Parathyroid adenoma (tissue), 2 donors: ENCODE measurements around the gene LUC7L2.
"Not testable (repeated sequence)": the region's sequence is repeated elsewhere in the genome, so short reads cannot be mapped to it uniquely, and the experiment has no call there.

ENCODE experiments used
- H2AFZ ChIP-seq: fragments of 300-600 bp; sonication (generic); one replicate; pipeline ENCODE4 v1.7.0; 2017; ENCODE audit warnings: antibody characterized with exemption, mild to moderate bottlenecking
- H3K27ac ChIP-seq: fragments of 300-600 bp; sonication (generic); one replicate; pipeline ENCODE4 v1.7.0; 2017
- H3K27me3 ChIP-seq: fragments of 300-600 bp; sonication (generic); one replicate; pipeline ENCODE4 v1.7.0; 2017; ENCODE audit warnings: low read length; ENCODE audit not compliant: control insufficient read depth, insufficient read depth
- H3K36me3 ChIP-seq: fragments of 300-600 bp; sonication (generic); one replicate; pipeline ENCODE4 v1.7.0; 2017; ENCODE audit warnings: low read length; ENCODE audit not compliant: control insufficient read depth, insufficient read depth
- H3K4me1 ChIP-seq: fragments of 300-600 bp; sonication (generic); one replicate; pipeline ENCODE4 v1.7.0; 2017; ENCODE audit warnings: control low read depth
- H3K4me2 ChIP-seq: fragments of 300-600 bp; sonication (generic); one replicate; pipeline ENCODE4 v1.7.0; 2017; ENCODE audit warnings: low read length
- H3K4me3 ChIP-seq: fragments of 300-600 bp; sonication (generic); one replicate; pipeline ENCODE4 v1.7.0; 2017; ENCODE audit warnings: low read depth, low read length
- H3K79me2 ChIP-seq: fragments of 300-600 bp; sonication (generic); one replicate; pipeline ENCODE4 v1.7.0; 2017; ENCODE audit warnings: control low read depth
- H3K9ac ChIP-seq: fragments of 300-600 bp; sonication (generic); one replicate; pipeline ENCODE4 v1.7.0; 2017; ENCODE audit warnings: mild to moderate bottlenecking
- H3K9me3 ChIP-seq: fragments of 300-600 bp; sonication (generic); one replicate; pipeline ENCODE4 v1.7.0; 2017; ENCODE audit warnings: low read length; ENCODE audit not compliant: control insufficient read depth
- CTCF ChIP-seq: fragments of 300-600 bp; sonication (generic); IDR thresholded peaks from one replicate; pipeline ENCODE4 v1.7.0; 2017; ENCODE audit warnings: antibody characterized with exemption, mild to moderate bottlenecking
- donor health status: primary hyperparathyroidism.

Gene LUC7L2

DNA sequence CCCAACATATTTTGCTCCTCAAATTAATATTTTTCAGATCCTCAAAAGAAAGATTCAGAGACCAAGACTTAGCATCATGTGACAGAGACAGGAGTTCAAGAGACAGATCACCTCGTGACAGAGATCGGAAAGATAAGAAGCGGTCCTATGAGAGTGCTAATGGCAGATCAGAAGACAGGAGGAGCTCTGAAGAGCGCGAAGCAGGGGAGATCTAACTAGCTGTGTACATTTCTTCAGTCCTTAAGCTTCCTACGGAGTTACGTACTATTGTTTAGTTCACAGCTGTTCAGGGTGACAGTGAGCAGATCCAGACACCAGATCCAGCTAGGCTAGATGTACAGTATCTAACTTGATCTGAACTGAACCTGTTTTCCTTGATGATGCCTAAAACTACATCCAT lies 62.4 kb downstream of the LUC7L2 start:
- Histone ChIP-seq H2AFZ (no peak overlapping the region), H3K9me3 (no peaks in the 10 kb centered on the region), H3K4me3 (no peak overlapping the region), H3K36me3 (no peaks in the 10 kb centered on the region), H3K27me3 (no peaks in the 10 kb centered on the region), H3K4me1 (no peaks in the 10 kb centered on the region), H3K9ac (no peak overlapping the region), H3K4me2 (no peak overlapping the region), H3K27ac (no peak overlapping the region), H3K79me2 (no peaks in the 10 kb centered on the region)
- no peak for TF ChIP-seq CTCF

- Histone ChIP-seq H3K36me3 (no peaks in the 10 kb centered on the region), H3K27ac (no peak overlapping the region)
- TF ChIP-seq CTCF: no peak
Measured at GRCh38 chr7:139423091-139423490, 63.4 kb downstream of the LUC7L2 start.

DNA sequence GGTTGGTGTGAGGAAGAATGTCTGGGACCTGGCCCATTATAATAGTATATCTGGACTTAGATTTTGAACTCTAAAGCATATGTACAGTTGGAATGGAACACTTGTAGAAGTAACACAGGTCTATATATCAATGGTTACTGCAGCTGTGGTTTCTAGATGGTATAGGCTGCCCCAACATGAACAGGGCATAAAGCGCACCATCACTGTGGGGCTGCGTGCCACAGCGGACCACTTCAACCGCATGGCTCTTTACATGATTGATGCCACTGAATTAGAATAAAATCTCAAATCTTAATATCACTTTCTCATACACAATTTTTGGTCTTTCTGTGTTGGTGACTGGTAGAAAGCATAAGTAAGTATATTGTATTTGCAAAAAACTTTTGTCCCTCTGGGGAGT lies 64.3 kb downstream of the LUC7L2 start:
- Histone ChIP-seq H3K27me3 (no peaks in the 10 kb centered on the region), H2AFZ (no peak overlapping the region), H3K4me3 (no peak overlapping the region), H3K9ac (no peak overlapping the region), H3K4me2 (no peak overlapping the region), H3K9me3 (no peaks in the 10 kb centered on the region), H3K4me1 (no peaks in the 10 kb centered on the region), H3K36me3 (no peaks in the 10 kb centered on the region), H3K27ac (no peak overlapping the region), H3K79me2 (no peaks in the 10 kb centered on the region)
- TF ChIP-seq CTCF: no peak

More at GRCh38 chr7:139423091-139423490, 63.4 kb downstream of the LUC7L2 start:
- H3K4me3 ChIP-seq: no peak overlapping the region
- H3K4me2 ChIP-seq: no peak overlapping the region
- no peaks in the 10 kb centered on the region for H3K4me1 ChIP-seq
- no peaks in the 10 kb centered on the region for H3K79me2 ChIP-seq
- H3K9me3 ChIP-seq: no peaks in the 10 kb centered on the region
- H3K9ac ChIP-seq: no peak overlapping the region
- H2AFZ ChIP-seq: no peak overlapping the region
- no peaks in the 10 kb centered on the region for H3K27me3 ChIP-seq

DNA sequence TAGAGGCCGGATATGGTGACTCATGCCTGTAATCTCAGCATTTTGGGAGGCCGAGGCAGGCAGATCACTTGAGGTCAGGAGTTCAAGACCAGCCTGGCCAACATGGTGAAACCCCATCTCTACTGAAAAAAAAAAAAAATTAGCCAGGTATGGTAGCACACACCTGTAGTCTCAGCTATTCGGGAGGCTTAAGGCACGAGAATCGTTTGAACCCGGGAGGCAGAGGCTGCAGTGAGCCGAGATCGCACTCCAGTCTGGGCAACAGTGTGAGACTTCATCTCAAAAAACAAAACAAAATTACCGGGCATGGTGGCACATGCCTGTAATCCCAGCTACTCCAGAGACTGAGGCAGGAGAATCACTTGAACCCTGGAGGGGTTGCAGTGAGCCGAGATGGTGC lies 66.0 kb downstream of the LUC7L2 start:
- H3K4me2 ChIP-seq, H3K27ac ChIP-seq, H3K27me3 ChIP-seq, H3K9ac ChIP-seq, H3K4me1 ChIP-seq, H3K36me3 ChIP-seq, H3K4me3 ChIP-seq, H3K79me2 ChIP-seq, H3K9me3 ChIP-seq, H2AFZ ChIP-seq: not testable (repeated sequence)

- H3K9me3 ChIP-seq: no peaks in the 10 kb centered on the region
- peaks cover 10% of the 10 kb centered on the region for H3K4me1 ChIP-seq
- no peaks in the 10 kb centered on the region for H3K36me3 ChIP-seq
- no peaks in the 10 kb centered on the region for H3K27me3 ChIP-seq
- no peak overlapping the region for H3K9ac ChIP-seq
- no peak overlapping the region for H3K27ac ChIP-seq
- TF ChIP-seq CTCF: no peak
- no peak overlapping the region for H3K4me3 ChIP-seq
- H2AFZ ChIP-seq: no peak overlapping the region
- no peaks in the 10 kb centered on the region for H3K79me2 ChIP-seq
- H3K4me2 ChIP-seq: no peak overlapping the region
Measured at GRCh38 chr7:139426258-139427028, 66.7 kb downstream of the LUC7L2 start.
